Trophoblast cell (in vitro differentiated cells and primary cell): Measurements from ENCODE around the gene TADA3.

ENCODE experiments used
- DNase-seq, 2 donors: peaks; one replicate each; pipeline ENCODE4 v3.0.0-alpha.2; 2016
- H2AFZ ChIP-seq: 2 replicates; pipeline ENCODE4 v1.6.1; 2013; ENCODE audit warnings: low read length, moderate library complexity, mild to moderate bottlenecking; ENCODE audit not compliant: insufficient read depth, poor library complexity
- H2AK5ac ChIP-seq: 2 replicates; pipeline ENCODE4 v1.6.1; 2013; ENCODE audit warnings: mild to moderate bottlenecking, low read length
- H2BK120ac ChIP-seq: 2 replicates; pipeline ENCODE4 v1.6.1; 2013; ENCODE audit warnings: low read length, mild to moderate bottlenecking, moderate library complexity; ENCODE audit not compliant: insufficient read depth, poor library complexity
- H2BK12ac ChIP-seq: 2 replicates; pipeline ENCODE4 v1.6.1; 2013; ENCODE audit warnings: mild to moderate bottlenecking, low read length, moderate library complexity
- H2BK5ac ChIP-seq: 2 replicates; pipeline ENCODE4 v1.6.1; 2013; ENCODE audit warnings: low read length, low read depth, moderate library complexity, mild to moderate bottlenecking; ENCODE audit not compliant: poor library complexity
- H3K14ac ChIP-seq: 2 replicates; pipeline ENCODE4 v1.6.1; 2013; ENCODE audit warnings: mild to moderate bottlenecking, low read length
- H3K18ac ChIP-seq: 2 replicates; pipeline ENCODE4 v1.6.1; 2013; ENCODE audit warnings: mild to moderate bottlenecking, low read length
- H3K23ac ChIP-seq: 2 replicates; pipeline ENCODE4 v1.6.1; 2013; ENCODE audit warnings: low read length
- H3K27ac ChIP-seq: 2 replicates; pipeline ENCODE4 v1.5.1; 2013; ENCODE audit warnings: low read depth, mild to moderate bottlenecking, inconsistent platforms, low read length, moderate library complexity
- H3K27me3 ChIP-seq: 2 replicates; pipeline ENCODE4 v1.6.1; 2013; ENCODE audit warnings: inconsistent platforms, mild to moderate bottlenecking, low read length, moderate library complexity; ENCODE audit not compliant: insufficient read depth
- H3K36me3 ChIP-seq, 2 experiments: 1 replicate in 1 of 2; 2 replicates in 1 of 2; pipeline ENCODE4 v1.6.1; 2013; ENCODE audit warnings: low read length in 2 of 2, mild to moderate bottlenecking in 2 of 2, moderate library complexity in 1 of 2; ENCODE audit not compliant: insufficient read depth in 2 of 2, control insufficient read depth in 1 of 2
- H3K4ac ChIP-seq: 2 replicates; pipeline ENCODE4 v1.6.1; 2013; ENCODE audit warnings: low read depth, mild to moderate bottlenecking, low read length, moderate library complexity
- H3K4me1 ChIP-seq, 2 experiments: 1 replicate in 1 of 2; 2 replicates in 1 of 2; pipeline ENCODE4 v1.6.1; 2013; ENCODE audit warnings: low read length in 2 of 2, mild to moderate bottlenecking in 2 of 2, moderate library complexity in 1 of 2; ENCODE audit not compliant: insufficient read depth in 2 of 2, control insufficient read depth in 1 of 2
- H3K4me2 ChIP-seq: 2 replicates; pipeline ENCODE4 v1.6.1; 2013; ENCODE audit warnings: inconsistent platforms, mild to moderate bottlenecking, low read length, moderate library complexity
- H3K4me3 ChIP-seq: 2 replicates; pipeline ENCODE4 v1.5.1; 2013; ENCODE audit warnings: mild to moderate bottlenecking, low read depth, low read length, inconsistent platforms
- H3K79me1 ChIP-seq: one replicate; pipeline ENCODE4 v1.6.1; 2013; ENCODE audit warnings: low read length
- H3K79me2 ChIP-seq: 2 replicates; pipeline ENCODE4 v1.6.1; 2013; ENCODE audit warnings: low read length, mild to moderate bottlenecking; ENCODE audit not compliant: control insufficient read depth, insufficient read depth, poor library complexity
- H3K9ac ChIP-seq: 2 replicates; pipeline ENCODE4 v1.6.1; 2013; ENCODE audit warnings: mild to moderate bottlenecking, low read length
- H3K9me3 ChIP-seq: 2 replicates; pipeline ENCODE4 v1.6.1; 2013; ENCODE audit warnings: low read depth, mild to moderate bottlenecking, control low read depth, inconsistent platforms, low read length; ENCODE audit not compliant: insufficient read depth
- H4K12ac ChIP-seq: 2 replicates; pipeline ENCODE4 v1.6.1; 2013; ENCODE audit warnings: low read depth, mild to moderate bottlenecking, low read length, moderate library complexity
- H4K8ac ChIP-seq: 2 replicates; pipeline ENCODE4 v1.6.1; 2013; ENCODE audit warnings: low read depth, mild to moderate bottlenecking, low read length, moderate library complexity
- H4K91ac ChIP-seq: one replicate; pipeline ENCODE4 v1.6.1; 2013; ENCODE audit warnings: low read depth, mild to moderate bottlenecking, low read length, moderate library complexity
- WGBS: extraction: QIAGEN DNeasy Blood & Tissue Kit; methylation state at CpG from one replicate; pipeline ENCODE4 v1.1.7; 2013; ENCODE audit warnings: missing lambda C conversion rate; ENCODE audit not compliant: insufficient read length, insufficient coverage; ENCODE audit errors: extremely low coverage; 5-methylcytosine and 5-hydroxymethylcytosine counted together

The TADA3 gene

GRCh38 chr3:9779721-9780457 lies 12.4 kb downstream of the TADA3 start:
- Histone ChIP-seq H3K27ac (no peak overlapping the region), H3K36me3 (peaks cover 25 to 35% of the 10 kb centered on the region in 2 experiments), H3K9me3 (no peaks in the 10 kb centered on the region), H2BK12ac (no peak overlapping the region), H2AFZ (no peak overlapping the region), H2BK5ac (no peak overlapping the region), H2AK5ac (no peak overlapping the region), H3K14ac (no peak overlapping the region), H3K79me2 (no peaks in the 10 kb centered on the region), H4K8ac (no peak overlapping the region), H3K79me1 (no peaks in the 10 kb centered on the region), H3K23ac (no peak overlapping the region), H3K18ac (no peak overlapping the region), H3K4me1 (no peaks in the 10 kb centered on the region), H4K12ac (no peak overlapping the region), H2BK120ac (no peak overlapping the region), H3K4me2 (no peak overlapping the region), H3K9ac (no peak overlapping the region), H3K27me3 (no peaks in the 10 kb centered on the region), H4K91ac (no peak overlapping the region), H3K4ac (no peak overlapping the region), H3K4me3 (no peak overlapping the region)
- no peak for DNase-seq
- WGBS = no CpG with 5 or more reads among the region's 8 CpGs

- Histone ChIP-seq H2AK5ac (no peak overlapping the region), H3K4me3 (no peak overlapping the region), H3K4me1 (no peaks in the 10 kb centered on the region), H3K9ac (no peak overlapping the region), H3K14ac (no peak overlapping the region), H4K12ac (no peak overlapping the region), H2BK5ac (no peak overlapping the region), H3K23ac (no peak overlapping the region), H4K8ac (no peak overlapping the region), H3K36me3 (peaks cover 21 to 33% of the 10 kb centered on the region in 2 experiments), H2BK120ac (no peak overlapping the region), H3K18ac (no peak overlapping the region), H3K4ac (no peak overlapping the region), H3K27me3 (no peaks in the 10 kb centered on the region), H2BK12ac (no peak overlapping the region), H2AFZ (no peak overlapping the region), H3K79me2 (no peaks in the 10 kb centered on the region), H4K91ac (no peak overlapping the region), H3K9me3 (no peaks in the 10 kb centered on the region), H3K27ac (no peak overlapping the region), H3K4me2 (no peak overlapping the region), H3K79me1 (no peaks in the 10 kb centered on the region)
- no peak for DNase-seq
- no CpG with 5 or more reads among the region's 6 CpGs for WGBS
These were observed 13.1 kb downstream of the TADA3 start for GRCh38 chr3:9779075-9779593.

- Histone ChIP-seq H3K4me1 (no peaks in the 10 kb centered on the region), H3K14ac (no peak overlapping the region), H3K4ac (no peak overlapping the region), H2BK12ac (no peak overlapping the region), H3K4me3 (no peak overlapping the region), H3K23ac (no peak overlapping the region), H2BK5ac (no peak overlapping the region), H3K9ac (no peak overlapping the region), H4K8ac (no peak overlapping the region), H3K27ac (no peak overlapping the region), H3K27me3 (no peaks in the 10 kb centered on the region), H4K12ac (no peak overlapping the region), H2AFZ (no peak overlapping the region), H3K79me2 (no peaks in the 10 kb centered on the region), H2BK120ac (no peak overlapping the region), H2AK5ac (no peak overlapping the region), H4K91ac (no peak overlapping the region), H3K9me3 (no peaks in the 10 kb centered on the region), H3K18ac (no peak overlapping the region), H3K4me2 (no peak overlapping the region), H3K79me1 (no peaks in the 10 kb centered on the region), H3K36me3 (peaks cover 15 to 27% of the 10 kb centered on the region in 2 experiments)
- WGBS = no CpG with 5 or more reads among the region's 5 CpGs
- no peak for DNase-seq
These were observed 13.9 kb downstream of the TADA3 start for GRCh38 chr3:9778143-9779074.

GRCh38 chr3:9777694-9778021 lies 14.6 kb downstream of the TADA3 start:
- Histone ChIP-seq H3K18ac (no peak overlapping the region), H3K9ac (no peak overlapping the region), H3K4me2 (no peak overlapping the region), H3K79me2 (no peaks in the 10 kb centered on the region), H2BK5ac (no peak overlapping the region), H3K9me3 (no peaks in the 10 kb centered on the region), H3K36me3 (peaks cover 15 to 25% of the 10 kb centered on the region in 2 experiments), H3K4me3 (no peak overlapping the region), H3K27ac (no peak overlapping the region), H3K4me1 (no peaks in the 10 kb centered on the region), H2BK12ac (no peak overlapping the region), H2AK5ac (no peak overlapping the region), H3K23ac (no peak overlapping the region), H4K12ac (no peak overlapping the region), H3K14ac (no peak overlapping the region), H2AFZ (no peak overlapping the region), H3K4ac (no peak overlapping the region), H3K79me1 (no peaks in the 10 kb centered on the region), H3K27me3 (no peaks in the 10 kb centered on the region), H4K91ac (no peak overlapping the region), H2BK120ac (no peak overlapping the region), H4K8ac (no peak overlapping the region)
- no CpG with 5 or more reads among the region's 1 CpG for WGBS
- no peak for DNase-seq
